ENCODE measurements around the gene SEMA4A. TPM values are rescaled to one million over a fixed set of nuclear protein-coding genes. Genes with fewer than 3 reads are reported as not detected.

Gene SEMA4A
- total RNA-seq, 1 donor from 2014 or later: 1.6 TPM

DNA sequence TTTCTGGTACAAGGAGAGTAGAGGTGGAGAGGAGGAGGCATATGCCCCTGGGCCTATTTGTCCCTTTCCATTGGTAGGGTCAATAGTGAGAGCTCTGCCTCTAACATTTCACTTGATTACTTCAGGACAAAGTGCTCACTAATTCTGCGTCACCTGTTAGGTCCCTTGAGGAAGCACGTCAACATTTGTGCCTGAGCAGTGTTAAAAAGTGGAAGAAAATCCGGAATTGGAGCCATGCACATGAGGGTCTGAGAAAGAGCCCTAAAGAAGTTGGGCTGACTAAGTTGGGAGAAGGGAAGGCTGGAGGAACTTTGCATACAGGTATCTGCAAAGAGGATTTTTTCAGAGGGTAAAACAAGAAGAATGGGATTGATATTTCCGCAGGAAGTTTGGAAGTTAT, 42.5 kb downstream of the SEMA4A start:
- Mint-ChIP-seq H3K4me3 (ENCODE audit: unreplicated experiment) (no peak overlapping the region), H3K4me1 (ENCODE audit: low read depth) (peaks cover 23% of the 10 kb centered on the region)
- TF ChIP-seq, protein P1, sequence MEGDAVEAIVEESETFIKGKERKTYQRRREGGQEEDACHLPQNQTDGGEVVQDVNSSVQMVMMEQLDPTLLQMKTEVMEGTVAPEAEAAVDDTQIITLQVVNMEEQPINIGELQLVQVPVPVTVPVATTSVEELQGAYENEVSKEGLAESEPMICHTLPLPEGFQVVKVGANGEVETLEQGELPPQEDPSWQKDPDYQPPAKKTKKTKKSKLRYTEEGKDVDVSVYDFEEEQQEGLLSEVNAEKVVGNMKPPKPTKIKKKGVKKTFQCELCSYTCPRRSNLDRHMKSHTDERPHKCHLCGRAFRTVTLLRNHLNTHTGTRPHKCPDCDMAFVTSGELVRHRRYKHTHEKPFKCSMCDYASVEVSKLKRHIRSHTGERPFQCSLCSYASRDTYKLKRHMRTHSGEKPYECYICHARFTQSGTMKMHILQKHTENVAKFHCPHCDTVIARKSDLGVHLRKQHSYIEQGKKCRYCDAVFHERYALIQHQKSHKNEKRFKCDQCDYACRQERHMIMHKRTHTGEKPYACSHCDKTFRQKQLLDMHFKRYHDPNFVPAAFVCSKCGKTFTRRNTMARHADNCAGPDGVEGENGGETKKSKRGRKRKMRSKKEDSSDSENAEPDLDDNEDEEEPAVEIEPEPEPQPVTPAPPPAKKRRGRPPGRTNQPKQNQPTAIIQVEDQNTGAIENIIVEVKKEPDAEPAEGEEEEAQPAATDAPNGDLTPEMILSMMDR (IDR thresholded peaks at IDR 0.05): no peak

DNA sequence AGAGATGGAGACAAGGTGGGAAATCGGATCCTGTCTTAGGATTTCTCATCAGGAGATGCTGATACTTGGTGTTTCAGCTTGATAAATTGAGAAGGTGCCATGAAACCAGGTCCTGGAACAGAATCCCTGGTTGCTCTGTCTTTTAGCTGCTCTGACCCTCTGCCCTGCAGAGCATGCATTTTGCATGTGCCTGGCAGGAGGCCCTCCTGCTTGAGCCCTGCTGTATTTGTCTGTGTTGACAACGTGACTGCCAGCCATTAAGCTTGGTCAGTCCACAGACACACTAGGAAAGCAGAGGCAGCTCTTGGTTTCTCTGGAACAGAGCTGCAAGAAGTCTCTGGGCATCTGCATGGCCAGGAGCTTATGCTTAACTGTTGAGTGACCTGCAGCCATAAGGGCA, 43.1 kb downstream of the SEMA4A start:
- H3K4me1 Mint-ChIP-seq (ENCODE audit: low read depth): peaks cover 23% of the 10 kb centered on the region
- no peak overlapping the region for H3K27ac Mint-ChIP-seq (ENCODE audit: unreplicated experiment)
- H3K4me3 Mint-ChIP-seq (ENCODE audit: unreplicated experiment): no peak overlapping the region
- H3K9me3 Mint-ChIP-seq (ENCODE audit: low read depth): no peaks in the 10 kb centered on the region
- no peaks in the 10 kb centered on the region for H3K27me3 Mint-ChIP-seq (ENCODE audit: low read depth)
- H3K36me3 Mint-ChIP-seq (ENCODE audit: low read depth): peaks cover 11% of the 10 kb centered on the region
- DNase-seq (ENCODE audit: low spot score): no peak
- TF ChIP-seq, protein P1 (IDR thresholded peaks at IDR 0.05): no peak

More for the DNA sequence above, 42.5 kb downstream of the SEMA4A start:
- Mint-ChIP-seq H3K36me3 (ENCODE audit: low read depth) (peaks cover 11% of the 10 kb centered on the region), H3K9me3 (ENCODE audit: low read depth) (no peaks in the 10 kb centered on the region), H3K27ac (ENCODE audit: unreplicated experiment) (no peak overlapping the region), H3K27me3 (ENCODE audit: low read depth) (no peaks in the 10 kb centered on the region)
- no peak for DNase-seq (ENCODE audit: low spot score)

DNA sequence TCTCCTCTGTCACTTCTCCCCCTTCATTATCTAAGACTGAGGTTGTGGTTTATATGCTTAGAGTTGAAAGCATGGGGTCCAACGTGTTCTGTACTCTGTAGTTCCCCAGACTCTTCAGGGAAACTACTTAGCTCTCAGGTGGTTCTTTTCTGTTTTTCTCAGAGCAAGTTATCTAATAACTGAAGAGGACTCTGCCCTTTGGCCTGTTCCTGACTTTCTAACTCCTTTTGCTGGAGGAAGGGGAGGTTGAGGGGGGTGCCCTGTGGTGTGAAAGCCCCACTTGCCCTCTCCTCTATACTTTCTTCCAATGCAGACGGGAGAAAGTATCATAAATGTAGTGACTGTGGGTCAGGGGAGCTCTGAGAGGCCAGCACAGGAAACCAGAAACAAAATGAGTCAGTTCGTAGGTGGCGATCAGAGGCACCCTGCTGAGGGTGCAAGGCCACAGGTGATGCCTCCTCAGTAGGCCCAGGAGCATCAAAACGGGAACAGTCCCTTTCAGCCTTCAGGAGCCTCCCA, 45.5 kb downstream of the SEMA4A start:
- H3K36me3 Mint-ChIP-seq (ENCODE audit: low read depth): peaks cover 11% of the 10 kb centered on the region
- TF ChIP-seq, protein P1 (IDR thresholded peaks at IDR 0.05): no peak
- H3K9me3 Mint-ChIP-seq (ENCODE audit: low read depth): no peaks in the 10 kb centered on the region
- peaks cover 18% of the 10 kb centered on the region for H3K4me1 Mint-ChIP-seq (ENCODE audit: low read depth)
- no peak for DNase-seq (ENCODE audit: low spot score)
- no peaks in the 10 kb centered on the region for H3K27me3 Mint-ChIP-seq (ENCODE audit: low read depth)
- no peak overlapping the region for H3K27ac Mint-ChIP-seq (ENCODE audit: unreplicated experiment)
- H3K4me3 Mint-ChIP-seq (ENCODE audit: unreplicated experiment): no peak overlapping the region

DNA sequence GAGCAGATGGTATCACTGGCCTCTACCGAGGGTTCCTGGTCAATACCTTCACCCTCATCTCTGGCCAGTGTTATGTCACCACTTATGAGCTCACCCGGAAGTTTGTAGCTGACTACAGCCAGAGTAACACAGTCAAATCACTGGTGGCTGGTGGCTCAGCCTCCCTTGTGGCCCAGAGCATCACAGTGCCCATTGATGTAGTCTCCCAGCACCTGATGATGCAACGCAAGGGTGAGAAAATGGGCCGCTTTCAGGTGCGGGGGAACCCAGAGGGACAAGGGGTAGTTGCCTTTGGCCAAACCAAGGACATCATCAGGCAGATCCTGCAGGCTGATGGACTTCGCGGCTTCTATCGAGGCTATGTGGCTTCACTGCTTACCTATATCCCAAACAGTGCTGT, 46.7 kb downstream of the SEMA4A start:
- Mint-ChIP-seq H3K27me3 (ENCODE audit: low read depth) (no peaks in the 10 kb centered on the region), H3K4me3 (ENCODE audit: unreplicated experiment) (no peak overlapping the region), H3K27ac (ENCODE audit: unreplicated experiment) (no peak overlapping the region), H3K4me1 (ENCODE audit: low read depth) (peaks cover 7% of the 10 kb centered on the region), H3K36me3 (ENCODE audit: low read depth) (peaks cover 11% of the 10 kb centered on the region), H3K9me3 (ENCODE audit: low read depth) (no peaks in the 10 kb centered on the region)
- TF ChIP-seq, protein P1 (IDR thresholded peaks at IDR 0.05): no peak
- no peak for DNase-seq (ENCODE audit: low spot score)

DNA sequence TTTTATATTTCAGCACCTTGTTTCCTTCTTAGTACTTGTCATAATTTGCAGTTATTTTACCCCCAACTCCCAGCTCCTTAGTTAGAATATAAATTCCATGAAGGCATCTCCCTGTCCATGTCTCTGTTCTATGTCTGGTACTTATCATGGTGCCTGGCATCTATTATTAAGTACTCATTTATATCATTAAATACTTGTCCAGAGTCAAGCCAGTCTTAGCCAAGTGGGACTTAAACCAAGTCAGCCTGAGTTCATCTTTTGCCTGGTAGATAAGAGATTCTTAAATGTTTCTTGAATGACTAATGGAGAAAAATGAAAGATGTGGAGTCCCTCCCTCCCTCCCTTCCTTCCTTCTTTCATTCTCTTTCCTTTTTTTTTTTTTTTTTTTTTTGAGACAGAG, 49.9 kb downstream of the SEMA4A start:
- DNase-seq (ENCODE audit: low spot score): no peak
- Mint-ChIP-seq H3K27me3 (ENCODE audit: low read depth) (no peaks in the 10 kb centered on the region), H3K27ac (ENCODE audit: unreplicated experiment) (no peak overlapping the region), H3K4me1 (ENCODE audit: low read depth) (no peaks in the 10 kb centered on the region), H3K9me3 (ENCODE audit: low read depth) (no peaks in the 10 kb centered on the region), H3K4me3 (ENCODE audit: unreplicated experiment) (no peak overlapping the region), H3K36me3 (ENCODE audit: low read depth) (peaks cover 15% of the 10 kb centered on the region)
- TF ChIP-seq, protein P1 (IDR thresholded peaks at IDR 0.05): no peak

All from chondrocyte (in vitro differentiated cells).